PFSK-1 (cell line): Measurements from ENCODE around the gene OSBPL10.

Experiments used
- POLR2AphosphoS5 ChIP-seq: IDR thresholded peaks from 2 replicates; pipeline ENCODE4 v1.6.1; 2012; ENCODE audit warnings: low read depth, mild to moderate bottlenecking, control low read depth, low read length, moderate library complexity
- TAF1 ChIP-seq: IDR thresholded peaks from 2 replicates; pipeline ENCODE4 v1.6.1; 2012; ENCODE audit warnings: low read length, control low read depth, borderline replicate concordance; ENCODE audit not compliant: insufficient read depth
- TF ChIP-seq, protein P1 (sequence below), 2 experiments: IDR thresholded peaks; 2 replicates each; pipeline versions ENCODE4 v1.6.1 to v1.8.0; 2011 to 2012; ENCODE audit warnings: low read depth in 2 of 2, low read length in 2 of 2, control low read depth in 1 of 2, inconsistent platforms in 1 of 2, mild to moderate bottlenecking in 1 of 2, moderate library complexity in 1 of 2; ENCODE audit not compliant: insufficient read depth in 1 of 2

GRCh38 chr3:31999907-32000439 lies 18.9 kb upstream of the OSBPL10 start:
- TF ChIP-seq TAF1 (no peak), POLR2AphosphoS5 (no peak)
- TF ChIP-seq, protein P1, sequence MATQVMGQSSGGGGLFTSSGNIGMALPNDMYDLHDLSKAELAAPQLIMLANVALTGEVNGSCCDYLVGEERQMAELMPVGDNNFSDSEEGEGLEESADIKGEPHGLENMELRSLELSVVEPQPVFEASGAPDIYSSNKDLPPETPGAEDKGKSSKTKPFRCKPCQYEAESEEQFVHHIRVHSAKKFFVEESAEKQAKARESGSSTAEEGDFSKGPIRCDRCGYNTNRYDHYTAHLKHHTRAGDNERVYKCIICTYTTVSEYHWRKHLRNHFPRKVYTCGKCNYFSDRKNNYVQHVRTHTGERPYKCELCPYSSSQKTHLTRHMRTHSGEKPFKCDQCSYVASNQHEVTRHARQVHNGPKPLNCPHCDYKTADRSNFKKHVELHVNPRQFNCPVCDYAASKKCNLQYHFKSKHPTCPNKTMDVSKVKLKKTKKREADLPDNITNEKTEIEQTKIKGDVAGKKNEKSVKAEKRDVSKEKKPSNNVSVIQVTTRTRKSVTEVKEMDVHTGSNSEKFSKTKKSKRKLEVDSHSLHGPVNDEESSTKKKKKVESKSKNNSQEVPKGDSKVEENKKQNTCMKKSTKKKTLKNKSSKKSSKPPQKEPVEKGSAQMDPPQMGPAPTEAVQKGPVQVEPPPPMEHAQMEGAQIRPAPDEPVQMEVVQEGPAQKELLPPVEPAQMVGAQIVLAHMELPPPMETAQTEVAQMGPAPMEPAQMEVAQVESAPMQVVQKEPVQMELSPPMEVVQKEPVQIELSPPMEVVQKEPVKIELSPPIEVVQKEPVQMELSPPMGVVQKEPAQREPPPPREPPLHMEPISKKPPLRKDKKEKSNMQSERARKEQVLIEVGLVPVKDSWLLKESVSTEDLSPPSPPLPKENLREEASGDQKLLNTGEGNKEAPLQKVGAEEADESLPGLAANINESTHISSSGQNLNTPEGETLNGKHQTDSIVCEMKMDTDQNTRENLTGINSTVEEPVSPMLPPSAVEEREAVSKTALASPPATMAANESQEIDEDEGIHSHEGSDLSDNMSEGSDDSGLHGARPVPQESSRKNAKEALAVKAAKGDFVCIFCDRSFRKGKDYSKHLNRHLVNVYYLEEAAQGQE (IDR thresholded peaks at IDR 0.05; ENCODE audit: insufficient read depth in 1 of 2, low read depth in 2 of 2, low read length in 2 of 2), result no peak
